Tibial artery (tissue), 4 donors: ENCODE measurements around the gene HRH2.

ENCODE experiments used
- DNase-seq, 2 donors: peaks; one replicate each; pipeline ENCODE4 v3.0.0-alpha.2; 2019
- H3K27ac ChIP-seq, 2 donors: fragments of 200-600 bp; sonication (generic) in 1 of 2; 1 replicate in 1 of 2; 2 replicates in 1 of 2; pipeline ENCODE4 v1.5.1; 2018 to 2019; ENCODE audit warnings: mild to moderate bottlenecking in 1 of 2
- H3K27me3 ChIP-seq, 2 donors: fragments of 200-600 bp; sonication (generic) in 1 of 2; one replicate each; pipeline versions ENCODE4 v1.5.1 to v1.6.0; 2016 to 2019
- H3K36me3 ChIP-seq, 3 donors: fragments of 200-600 bp; sonication (generic) in 2 of 3; one replicate each; pipeline ENCODE4 v1.5.1; 2016 to 2019; ENCODE audit warnings: mild to moderate bottlenecking in 2 of 3
- H3K4me1 ChIP-seq, 4 donors: fragments of 200-600 bp; sonication (generic) in 2 of 4; 1 replicate in 3 of 4; 2 replicates in 1 of 4; pipeline ENCODE4 v1.5.1; 2016 to 2019
- H3K4me3 ChIP-seq, 2 donors: fragments of 200-600 bp; sonication (generic) in 1 of 2; 1 replicate in 1 of 2; 2 replicates in 1 of 2; pipeline ENCODE4 v1.5.1; 2018 to 2019; ENCODE audit warnings: mild to moderate bottlenecking in 2 of 2
- H3K9me3 ChIP-seq, 3 donors: fragments of 200-600 bp; sonication (generic) in 1 of 3; one replicate each; pipeline ENCODE4 v1.5.1; 2016 to 2019
- CTCF ChIP-seq, 2 experiments: fragments of 200-600 bp in 1 of 2; fragments of 450-650 bp in 1 of 2; IDR thresholded peaks; one replicate each; pipeline ENCODE4 v1.5.1; 2017 to 2019; ENCODE audit warnings: antibody characterized with exemption in 2 of 2, mild to moderate bottlenecking in 1 of 2, moderate library complexity in 1 of 2
- intact Hi-C: fragments of 100-400 bp; cut with DNase I; formaldehyde crosslinking; loops from one replicate; pipeline ENCODE4 v1.15.0; 2023; ENCODE audit warnings: low total_unique reads

The HRH2 gene

GRCh38 chr5:175692235-175692995 is 34.5 kb downstream of the HRH2 start:
- Histone ChIP-seq H3K27ac (peak overlapping the region in 1 of 2 donors; percentile 19), H3K36me3 (no peaks in the 10 kb centered on the region), H3K4me1 (peaks cover 0 to 42% (median 18%) of the 10 kb centered on the region in 4 donors), H3K4me3 (no peak overlapping the region), H3K9me3 (no peaks in the 10 kb centered on the region), H3K27me3 (no peaks in the 10 kb centered on the region)
- TF ChIP-seq CTCF (IDR thresholded peaks at IDR 0.05), result no peak
- intact Hi-C loops, result no loop called here
- DNase-seq, result peak; percentile 12 to 33

- DNase-seq, result peak; percentile 45 to 68
- TF ChIP-seq CTCF (IDR thresholded peaks at IDR 0.05), result no peak
- H3K4me1 ChIP-seq, result peaks cover 0 to 34% (median 16%) of the 10 kb centered on the region in 4 donors
- no peak overlapping the region for H3K4me3 ChIP-seq
- intact Hi-C loops, result no loop called here
- H3K27me3 ChIP-seq, result no peaks in the 10 kb centered on the region
- H3K9me3 ChIP-seq, result no peaks in the 10 kb centered on the region
- no peaks in the 10 kb centered on the region for H3K36me3 ChIP-seq
- peak overlapping the region in 1 of 2 donors; percentile 19 for H3K27ac ChIP-seq
Measured at GRCh38 chr5:175692996-175693710, 35.3 kb downstream of the HRH2 start.

GRCh38 chr5:175693741-175694140 is 35.9 kb downstream of the HRH2 start:
- peaks cover 0 to 28% (median 16%) of the 10 kb centered on the region in 4 donors for H3K4me1 ChIP-seq

GRCh38 chr5:175694371-175695160 is 36.7 kb downstream of the HRH2 start:
- H3K27ac ChIP-seq, result no peak overlapping the region
- intact Hi-C loops, result no loop called here

More at GRCh38 chr5:175693741-175694140, 35.9 kb downstream of the HRH2 start:
- H3K27me3 ChIP-seq, result no peaks in the 10 kb centered on the region
- intact Hi-C loops, result no loop called here
- peak overlapping the region in 1 of 2 donors; percentile 19 for H3K27ac ChIP-seq
- H3K9me3 ChIP-seq, result no peaks in the 10 kb centered on the region
- no peaks in the 10 kb centered on the region for H3K36me3 ChIP-seq
- TF ChIP-seq CTCF (IDR thresholded peaks at IDR 0.05), result no peak
- H3K4me3 ChIP-seq, result no peak overlapping the region
- DNase-seq, result peak in 1 of 2 donors; percentile 52

More at GRCh38 chr5:175694371-175695160, 36.7 kb downstream of the HRH2 start:
- Histone ChIP-seq H3K4me3 (no peak overlapping the region), H3K9me3 (no peaks in the 10 kb centered on the region), H3K36me3 (no peaks in the 10 kb centered on the region), H3K27me3 (no peaks in the 10 kb centered on the region), H3K4me1 (peaks cover 0 to 21% (median 13%) of the 10 kb centered on the region in 4 donors)
- DNase-seq, result peak in 1 of 2 donors; percentile 60
- TF ChIP-seq CTCF (IDR thresholded peaks at IDR 0.05), result no peak
